ENCODE data around the gene ITIH5. TPM values are rescaled to one million over a fixed set of nuclear protein-coding genes. Genes with fewer than 3 reads are reported as not detected.

Gene ITIH5
- total and polyA plus RNA-seq, 2 of the 8 experiments (the other 6 are each of a cell fraction or from before 2014, with no cell fraction given): 5.8 to 7.6 TPM

DNA sequence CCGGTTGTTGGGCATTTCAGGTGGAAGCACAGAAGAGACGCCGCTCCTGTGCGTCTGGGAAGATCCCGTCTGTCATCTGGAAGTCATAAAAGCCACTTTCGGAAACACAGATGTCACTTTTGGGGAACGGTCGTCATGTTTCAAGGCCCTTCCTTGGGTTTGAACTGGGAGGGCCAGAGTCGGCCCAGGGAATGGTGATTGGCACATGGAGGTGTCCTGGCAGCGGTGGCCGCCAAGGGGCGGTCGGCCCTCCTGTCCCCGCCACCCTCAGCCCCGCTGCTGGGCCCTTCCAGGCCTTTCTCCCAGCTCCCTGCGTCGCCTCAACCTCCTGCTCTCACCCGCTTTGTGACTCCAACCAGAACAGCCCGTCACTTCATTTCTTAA, 140.8 kb downstream of the ITIH5 start:
- Histone ChIP-seq H3K23ac (ENCODE audit: insufficient read length) (no peak overlapping the region), H4K91ac (replicated peaks; ENCODE audit: insufficient read length, low read length) (no peak overlapping the region), H3K56ac (replicated peaks; ENCODE audit: insufficient read length, low read depth, low read length) (no peak overlapping the region), H3K4me3 (ENCODE audit: extremely low read depth in 1 of 4, insufficient read depth in 2 of 4, low read depth in 3 of 4, low read length in 4 of 4) (no peak overlapping the region), H2BK20ac (ENCODE audit: low read length) (no peak overlapping the region), H4K8ac (ENCODE audit: extremely low read depth, insufficient read depth, low read length) (no peak overlapping the region; the same call in 1 of the 2 replicates), H3K79me1 (ENCODE audit: low read depth, low read length) (no peaks in the 10 kb centered on the region), H3K36me3 (ENCODE audit: control insufficient read depth in 2 of 4, insufficient read depth in 4 of 4, low read length in 3 of 4) (no peaks in the 10 kb centered on the region), H3K4me2 (ENCODE audit: insufficient read depth in 1 of 2, low read depth in 2 of 2, low read length in 2 of 2) (no peak overlapping the region), H3K14ac (ENCODE audit: insufficient read length) (no peak overlapping the region), H2BK15ac (ENCODE audit: low read length) (no peak overlapping the region), H4K20me1 (replicated peaks in 1 of 2; ENCODE audit: control insufficient read depth in 1 of 2, insufficient read depth in 2 of 2, low read length in 2 of 2) (no peaks in the 10 kb centered on the region), H2BK5ac (ENCODE audit: low read depth, low read length) (no peak overlapping the region), H3K27me3 (replicated peaks in 1 of 4; ENCODE audit: control insufficient read depth in 3 of 4, extremely low read depth in 1 of 4, insufficient read depth in 3 of 4, low read length in 3 of 4) (no peaks in the 10 kb centered on the region), H3K27ac (ENCODE audit: low read depth, low read length) (no peak overlapping the region), H3K9me3 (ENCODE audit: insufficient read depth in 2 of 2, low read depth in 1 of 2, low read length in 1 of 2) (no peaks in the 10 kb centered on the region), H3K18ac (ENCODE audit: extremely low read depth, low read length) (no peak overlapping the region), H2AK5ac (ENCODE audit: low read depth, low read length) (no peak overlapping the region), H3K9ac (replicated peaks in 1 of 4; ENCODE audit: extremely low read depth in 1 of 4, low read depth in 3 of 4, low read length in 3 of 4) (no peak overlapping the region), H4K5ac (ENCODE audit: insufficient read length, low read depth, low read length) (no peak overlapping the region), H3K4me1 (replicated peaks in 1 of 4; ENCODE audit: control insufficient read depth in 3 of 4, insufficient read depth in 4 of 4, low read length in 3 of 4) (no peaks in the 10 kb centered on the region; a peak in 1 of 7 replicates), H2BK12ac (ENCODE audit: low read depth, low read length) (no peak overlapping the region), H2AFZ (ENCODE audit: low read length) (no peak overlapping the region), H3K79me2 (ENCODE audit: control insufficient read depth in 1 of 2, insufficient read depth in 2 of 2, low read length in 2 of 2) (no peaks in the 10 kb centered on the region), H3K23me2 (ENCODE audit: low read depth, low read length) (no peaks in the 10 kb centered on the region; the same call in 1 of the 2 replicates), H2BK120ac (replicated peaks; ENCODE audit: low read depth, low read length) (no peak overlapping the region), H3K4ac (replicated peaks; ENCODE audit: insufficient read length, low read depth, low read length) (no peak overlapping the region)
- CTCF ChIA-PET (ENCODE audit: partially characterized antibody): interaction anchor here (0.5 to 6.3 kb wide), 58 partner anchors 8 to 1786 kb away, joined by 3 to 88 read pairs (median 4); partner anchors contain the start of genes ITIH2 and ITIH5
- no peak for FAIRE-seq
- 91% methylated on average over 18 of the region's 19 CpGs; no CpG with 5 or more reads in 1 of the 2 experiments for WGBS, 2 experiments (ENCODE audit: extremely low coverage in 1 of 2, insufficient coverage in 1 of 2, insufficient read length in 1 of 2, insufficient replicate concordance in 2 of 2, low coverage in 1 of 2, low lambda C conversion rate in 2 of 2, missing lambda C conversion rate in 1 of 2)
- POLR2A ChIA-PET (ENCODE audit: partially characterized antibody): interaction anchor here (0.8 kb wide), 1 partner anchor 109 kb away, joined by 3 read pairs; no protein-coding TSS in a partner anchor
- TF ChIP-seq, protein P1, sequence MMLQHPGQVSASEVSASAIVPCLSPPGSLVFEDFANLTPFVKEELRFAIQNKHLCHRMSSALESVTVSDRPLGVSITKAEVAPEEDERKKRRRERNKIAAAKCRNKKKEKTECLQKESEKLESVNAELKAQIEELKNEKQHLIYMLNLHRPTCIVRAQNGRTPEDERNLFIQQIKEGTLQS (IDR thresholded peaks at IDR 0.05; ENCODE audit: insufficient read depth, low read depth, low read length): no peak
- TF ChIP-seq MAFK (IDR thresholded peaks at IDR 0.05; ENCODE audit: low read depth, low read length): no peak
- no peak for TF ChIP-seq BRCA1 (IDR thresholded peaks at IDR 0.05; ENCODE audit: low read depth, low read length)
- no peak for TF ChIP-seq CBX5 (IDR thresholded peaks at IDR 0.05; ENCODE audit: low read depth, low read length)
- no peak for TF ChIP-seq SP4 (IDR thresholded peaks at IDR 0.05; ENCODE audit: low read length)
- TF ChIP-seq RFX5 (IDR thresholded peaks at IDR 0.05; ENCODE audit: borderline replicate concordance, low read depth, low read length): no peak
- no peak for TF ChIP-seq KDM4A (IDR thresholded peaks at IDR 0.05; ENCODE audit: low read depth, low read length, severe bottlenecking)
- no peak for TF ChIP-seq RAD21 (IDR thresholded peaks at IDR 0.05 in 1 of 2, conservative IDR thresholded peaks at IDR 0.05 in 1 of 2; ENCODE audit: low read depth in 2 of 2, low read length in 2 of 2)
- no peak for TF ChIP-seq CBX8 (IDR thresholded peaks at IDR 0.05; ENCODE audit: borderline replicate concordance, low read depth, low read length)
- TF ChIP-seq TCF12 (IDR thresholded peaks at IDR 0.05; ENCODE audit: low read depth, low read length): no peak
- no peak for TF ChIP-seq RNF2 (IDR thresholded peaks at IDR 0.05; ENCODE audit: borderline replicate concordance, low read depth, low read length, missing control alignments, poor library complexity, severe bottlenecking)
- no peak for TF ChIP-seq JUN (IDR thresholded peaks at IDR 0.05; ENCODE audit: low read depth, low read length)
- no peak for DNase-seq (ENCODE audit: low read depth in 1 of 2, low spot score in 2 of 2)

All from H1 (cell line).